Activated CD8-positive, alpha-beta memory T cell treated with anti-CD3 and anti-CD28 coated beads, Interleukin-2, amount 50 U/mL, for 1 hour (primary cell): ENCODE data around the gene IGF2R.
"Not testable (repeated sequence)": the region's sequence is repeated elsewhere in the genome, so short reads cannot be mapped to it uniquely, and the experiment has no call there.

Experiments used
- DNase-seq: peaks from one replicate; pipeline ENCODE4 v3.0.0-alpha.2; 2020; ENCODE audit errors: extremely low read depth

The IGF2R gene

GRCh38 chr6:160077526-160077925, 108.6 kb downstream of the IGF2R start:
- DNase-seq: no peak

- no peak for DNase-seq
Measured at GRCh38 chr6:160078883-160079685, 110.2 kb downstream of the IGF2R start.

GRCh38 chr6:160079686-160080043, 110.8 kb downstream of the IGF2R start:
- no peak for DNase-seq

GRCh38 chr6:160080097-160080496, 111.2 kb downstream of the IGF2R start:
- DNase-seq: no peak

- DNase-seq: no peak
Measured at GRCh38 chr6:160081398-160081797, 112.5 kb downstream of the IGF2R start.

GRCh38 chr6:160082627-160083026, 113.7 kb downstream of the IGF2R start:
- no peak for DNase-seq

- DNase-seq: no peak
Measured at GRCh38 chr6:160084198-160084776, 115.4 kb downstream of the IGF2R start.

- no peak for DNase-seq
Measured at GRCh38 chr6:160085226-160085625, 116.3 kb downstream of the IGF2R start.

GRCh38 chr6:160085713-160086505, 117.0 kb downstream of the IGF2R start:
- DNase-seq: no peak

GRCh38 chr6:160086754-160087153, 117.9 kb downstream of the IGF2R start:
- DNase-seq: no peak

GRCh38 chr6:160088069-160088783, 119.3 kb downstream of the IGF2R start:
- no peak for DNase-seq

GRCh38 chr6:160088784-160089533, 120.1 kb downstream of the IGF2R start:
- DNase-seq: no peak

GRCh38 chr6:160089534-160089897, 120.6 kb downstream of the IGF2R start:
- DNase-seq: no peak

- DNase-seq: not testable (repeated sequence)
Measured at GRCh38 chr6:160090442-160091239, 121.8 kb downstream of the IGF2R start.

GRCh38 chr6:160092176-160092575, 123.3 kb downstream of the IGF2R start:
- DNase-seq: not testable (repeated sequence)

GRCh38 chr6:160092602-160093001, 123.7 kb downstream of the IGF2R start:
- DNase-seq: no peak

- no peak for DNase-seq
Measured at GRCh38 chr6:160093061-160093460, 124.2 kb downstream of the IGF2R start.

- DNase-seq: no peak
Measured at GRCh38 chr6:160093946-160094345, 125.1 kb downstream of the IGF2R start.

- DNase-seq: no peak
Measured at GRCh38 chr6:160095146-160095845, 126.4 kb downstream of the IGF2R start.
